NCI-H460 (cell line): ENCODE results near the gene LMBRD2. TPM values are rescaled to one million over a fixed set of nuclear protein-coding genes. Genes with fewer than 3 reads are reported as not detected.

ENCODE experiments used
- DNase-seq: peaks from one replicate; pipeline ENCODE4 v3.0.0-alpha.2; 2016; ENCODE audit warnings: low read depth; ENCODE audit errors: extremely low read depth
- total RNA-seq: library from RNA; depleted of rRNA; stranded (reverse); fragments of >200 nt; shearing (Covaris generic); gene quantifications from 2 replicates; pipeline ENCODE4 v1.2.3, GENCODE V29; 2014

Gene LMBRD2
- total RNA-seq, 1 experiment from 2014 or later, result 11.5 TPM

- DNase-seq, result no peak
These were observed 25.8 kb downstream of the LMBRD2 start for GRCh38 chr5:36125868-36126267.

- no peak for DNase-seq
These were observed 40.4 kb downstream of the LMBRD2 start for GRCh38 chr5:36111238-36111637.

GRCh38 chr5:36108758-36109460 is 42.8 kb downstream of the LMBRD2 start:
- no peak for DNase-seq

- no peak for DNase-seq
These were observed 45.9 kb downstream of the LMBRD2 start for GRCh38 chr5:36105819-36106218.

- DNase-seq, result no peak
These were observed 51.9 kb downstream of the LMBRD2 start for GRCh38 chr5:36099748-36100147.

GRCh38 chr5:36096486-36096885 is 55.2 kb downstream of the LMBRD2 start:
- no peak for DNase-seq

GRCh38 chr5:36089989-36090388 is 61.7 kb downstream of the LMBRD2 start:
- peak; percentile 11 for DNase-seq

- peak; percentile 53 for DNase-seq
These were observed 72.4 kb downstream of the LMBRD2 start for GRCh38 chr5:36079200-36079781.

GRCh38 chr5:36078430-36078829 is 73.3 kb downstream of the LMBRD2 start:
- DNase-seq, result no peak

GRCh38 chr5:36073595-36074216 is 78.0 kb downstream of the LMBRD2 start:
- DNase-seq, result no peak

GRCh38 chr5:36070687-36071571 is 80.8 kb downstream of the LMBRD2 start:
- no peak for DNase-seq

- DNase-seq, result no peak
These were observed 82.9 kb downstream of the LMBRD2 start for GRCh38 chr5:36068751-36069281.

GRCh38 chr5:36066540-36067210 is 85.0 kb downstream of the LMBRD2 start, which contains the start of gene UGT3A2:
Gene UGT3A2, minus strand, starts transcription at chr5:36066882. Its CDS starts 93 bp downstream, at chr5:36066789.
- DNase-seq, result no peak

- DNase-seq, result no peak
These were observed 85.6 kb downstream of the LMBRD2 start for GRCh38 chr5:36066001-36066539.

- DNase-seq, result peak; percentile 11
These were observed 91.2 kb downstream of the LMBRD2 start for GRCh38 chr5:36060420-36060887.

GRCh38 chr5:36059571-36060419 is 91.9 kb downstream of the LMBRD2 start:
- no peak for DNase-seq

GRCh38 chr5:36058776-36059175 is 92.9 kb downstream of the LMBRD2 start:
- DNase-seq, result no peak

- no peak for DNase-seq
These were observed 94.3 kb downstream of the LMBRD2 start for GRCh38 chr5:36057386-36057785.

- DNase-seq, result no peak
These were observed 95.3 kb downstream of the LMBRD2 start for GRCh38 chr5:36056422-36056821.
